ENCODE data around the gene ZNF516.
A peak's percentile ranks its signal among the peaks of the same experiment; 100 is the strongest.

Gene ZNF516

GRCh38 chr18:76422121-76422520, 72.9 kb downstream of the ZNF516 start:
- no peak overlapping the region for H3K27ac Mint-ChIP-seq
- no peaks in the 10 kb centered on the region for H3K27me3 Mint-ChIP-seq
- peaks cover 54% of the 10 kb centered on the region for H3K4me1 Mint-ChIP-seq
- H3K9me3 Mint-ChIP-seq = no peaks in the 10 kb centered on the region
- H3K4me3 Mint-ChIP-seq = no peak overlapping the region
- no peaks in the 10 kb centered on the region for H3K36me3 Mint-ChIP-seq

GRCh38 chr18:76421685-76422078, 73.4 kb downstream of the ZNF516 start:
- Mint-ChIP-seq H3K4me1 (peaks cover 54% of the 10 kb centered on the region), H3K27ac (no peak overlapping the region), H3K9me3 (no peaks in the 10 kb centered on the region), H3K4me3 (no peak overlapping the region), H3K36me3 (no peaks in the 10 kb centered on the region), H3K27me3 (no peaks in the 10 kb centered on the region)

- Mint-ChIP-seq H3K4me3 (no peak overlapping the region), H3K36me3 (no peaks in the 10 kb centered on the region), H3K4me1 (peaks cover 52% of the 10 kb centered on the region), H3K27ac (no peak overlapping the region), H3K9me3 (no peaks in the 10 kb centered on the region), H3K27me3 (no peaks in the 10 kb centered on the region)
These were observed 74.0 kb downstream of the ZNF516 start for GRCh38 chr18:76420898-76421684.

- H3K9me3 Mint-ChIP-seq = no peaks in the 10 kb centered on the region
- H3K27ac Mint-ChIP-seq = no peak overlapping the region
- H3K4me1 Mint-ChIP-seq = peaks cover 46% of the 10 kb centered on the region
- H3K4me3 Mint-ChIP-seq = no peak overlapping the region
- H3K36me3 Mint-ChIP-seq = no peaks in the 10 kb centered on the region
- no peaks in the 10 kb centered on the region for H3K27me3 Mint-ChIP-seq
These were observed 75.2 kb downstream of the ZNF516 start for GRCh38 chr18:76419811-76420210.

- peaks cover 46% of the 10 kb centered on the region for H3K4me1 Mint-ChIP-seq
- H3K4me3 Mint-ChIP-seq = no peak overlapping the region
- H3K27me3 Mint-ChIP-seq = no peaks in the 10 kb centered on the region
- H3K36me3 Mint-ChIP-seq = no peaks in the 10 kb centered on the region
- H3K27ac Mint-ChIP-seq = no peak overlapping the region
- no peaks in the 10 kb centered on the region for H3K9me3 Mint-ChIP-seq
These were observed 78.1 kb downstream of the ZNF516 start for GRCh38 chr18:76416911-76417310.

- Mint-ChIP-seq H3K4me1 (peaks cover 51% of the 10 kb centered on the region), H3K27me3 (no peaks in the 10 kb centered on the region), H3K9me3 (no peaks in the 10 kb centered on the region), H3K27ac (no peak overlapping the region), H3K4me3 (no peak overlapping the region), H3K36me3 (peaks cover 4% of the 10 kb centered on the region)
These were observed 80.0 kb downstream of the ZNF516 start for GRCh38 chr18:76414936-76415621.

GRCh38 chr18:76412818-76413565, 82.0 kb downstream of the ZNF516 start:
- no peaks in the 10 kb centered on the region for H3K9me3 Mint-ChIP-seq
- no peaks in the 10 kb centered on the region for H3K27me3 Mint-ChIP-seq
- peaks cover 62% of the 10 kb centered on the region for H3K4me1 Mint-ChIP-seq
- H3K36me3 Mint-ChIP-seq = peaks cover 13% of the 10 kb centered on the region
- no peak overlapping the region for H3K27ac Mint-ChIP-seq
- no peak overlapping the region for H3K4me3 Mint-ChIP-seq

GRCh38 chr18:76412010-76412817, 82.8 kb downstream of the ZNF516 start:
- H3K4me1 Mint-ChIP-seq = peaks cover 69% of the 10 kb centered on the region
- no peak overlapping the region for H3K27ac Mint-ChIP-seq
- no peaks in the 10 kb centered on the region for H3K9me3 Mint-ChIP-seq
- peaks cover 13% of the 10 kb centered on the region for H3K36me3 Mint-ChIP-seq
- H3K27me3 Mint-ChIP-seq = no peaks in the 10 kb centered on the region
- peak overlapping the region; percentile 26 for H3K4me3 Mint-ChIP-seq

- H3K27ac Mint-ChIP-seq = no peak overlapping the region
- H3K36me3 Mint-ChIP-seq = peaks cover 13% of the 10 kb centered on the region
- H3K4me3 Mint-ChIP-seq = peak overlapping the region; percentile 36
- H3K27me3 Mint-ChIP-seq = no peaks in the 10 kb centered on the region
- no peaks in the 10 kb centered on the region for H3K9me3 Mint-ChIP-seq
- peaks cover 77% of the 10 kb centered on the region for H3K4me1 Mint-ChIP-seq
These were observed 84.2 kb downstream of the ZNF516 start for GRCh38 chr18:76410660-76411417.

GRCh38 chr18:76410033-76410432, 85.0 kb downstream of the ZNF516 start:
- Mint-ChIP-seq H3K4me3 (no peak overlapping the region), H3K36me3 (peaks cover 13% of the 10 kb centered on the region), H3K27me3 (no peaks in the 10 kb centered on the region), H3K27ac (no peak overlapping the region), H3K9me3 (no peaks in the 10 kb centered on the region), H3K4me1 (peaks cover 72% of the 10 kb centered on the region)

- Mint-ChIP-seq H3K9me3 (no peaks in the 10 kb centered on the region), H3K27me3 (no peaks in the 10 kb centered on the region), H3K36me3 (peaks cover 13% of the 10 kb centered on the region), H3K4me1 (peaks cover 67% of the 10 kb centered on the region), H3K27ac (no peak overlapping the region), H3K4me3 (no peak overlapping the region)
These were observed 86.5 kb downstream of the ZNF516 start for GRCh38 chr18:76408480-76409067.

GRCh38 chr18:76407681-76408080, 87.4 kb downstream of the ZNF516 start:
- H3K36me3 Mint-ChIP-seq = peaks cover 13% of the 10 kb centered on the region
- peaks cover 70% of the 10 kb centered on the region for H3K4me1 Mint-ChIP-seq
- H3K27ac Mint-ChIP-seq = no peak overlapping the region
- no peak overlapping the region for H3K4me3 Mint-ChIP-seq
- H3K27me3 Mint-ChIP-seq = no peaks in the 10 kb centered on the region
- H3K9me3 Mint-ChIP-seq = no peaks in the 10 kb centered on the region

GRCh38 chr18:76406791-76407190, 88.3 kb downstream of the ZNF516 start:
- no peaks in the 10 kb centered on the region for H3K27me3 Mint-ChIP-seq
- H3K9me3 Mint-ChIP-seq = no peaks in the 10 kb centered on the region
- H3K36me3 Mint-ChIP-seq = peaks cover 13% of the 10 kb centered on the region
- H3K4me3 Mint-ChIP-seq = no peak overlapping the region
- no peak overlapping the region for H3K27ac Mint-ChIP-seq
- H3K4me1 Mint-ChIP-seq = peaks cover 62% of the 10 kb centered on the region

- H3K27ac Mint-ChIP-seq = no peak overlapping the region
- peaks cover 55% of the 10 kb centered on the region for H3K4me1 Mint-ChIP-seq
- H3K36me3 Mint-ChIP-seq = peaks cover 13% of the 10 kb centered on the region
- H3K27me3 Mint-ChIP-seq = no peaks in the 10 kb centered on the region
- H3K4me3 Mint-ChIP-seq = no peak overlapping the region
- H3K9me3 Mint-ChIP-seq = no peaks in the 10 kb centered on the region
These were observed 89.2 kb downstream of the ZNF516 start for GRCh38 chr18:76405681-76406356.

Data from activated naive CD4-positive, alpha-beta T cell treated with anti-CD3 and anti-CD28 coated beads, Interleukin-2, amount 50 U/mL, for 24 hours (primary cell).